CD4-positive, CD25-positive, alpha-beta regulatory T cell (primary cell): Measurements from ENCODE around the gene GNAL. TPM values are rescaled to one million over a fixed set of nuclear protein-coding genes. Genes with fewer than 3 reads are reported as not detected.

Experiments
- ATAC-seq, 2 donors: fragments of 150-1000 bp; cut with Tn5 transposase; one replicate each; pipeline ENCODE4 v1.10.0; 2021; ENCODE audit warnings: low read depth in 2 of 2, moderate number of reproducible peaks in 2 of 2, moderate library complexity in 1 of 2
- DNase-seq, 3 donors: peaks; one replicate each; pipeline versions ENCODE4 v3.0.0 to v3.0.0-alpha.2; 2012 to 2022; ENCODE audit warnings: mixed read lengths in 1 of 3
- H3K27ac ChIP-seq: one replicate; pipeline ENCODE4 v1.7.0; 2013; ENCODE audit warnings: mild to moderate bottlenecking, low read length; ENCODE audit not compliant: insufficient read depth, poor library complexity, severe bottlenecking
- H3K27me3 ChIP-seq: one replicate; pipeline ENCODE4 v1.7.0; 2013; ENCODE audit warnings: low read length; ENCODE audit not compliant: control insufficient read depth, insufficient read depth
- H3K36me3 ChIP-seq: one replicate; pipeline ENCODE4 v1.7.0; 2013; ENCODE audit warnings: mild to moderate bottlenecking, low read length, moderate library complexity; ENCODE audit not compliant: control insufficient read depth, insufficient read depth
- H3K4me1 ChIP-seq: 2 replicates; pipeline ENCODE4 v1.7.0; 2013; ENCODE audit warnings: mild to moderate bottlenecking, low read length; ENCODE audit not compliant: insufficient read depth, control insufficient read depth, poor library complexity, severe bottlenecking
- H3K4me3 ChIP-seq: one replicate; pipeline ENCODE4 v1.7.0; 2013; ENCODE audit warnings: low read depth, mild to moderate bottlenecking, low read length, moderate library complexity
- H3K9me3 ChIP-seq, 2 experiments: 1 replicate in 1 of 2; 2 replicates in 1 of 2; pipeline ENCODE4 v1.7.0; 2013; ENCODE audit warnings: low read length in 2 of 2, mild to moderate bottlenecking in 1 of 2, moderate library complexity in 1 of 2; ENCODE audit not compliant: control insufficient read depth in 2 of 2
- H3K27ac Mint-ChIP-seq, 3 donors: one replicate each; pipeline ENCODE4 v1.8.0; 2020 to 2022; ENCODE audit warnings: mild to moderate bottlenecking in 3 of 3, mixed read lengths in 3 of 3, moderate library complexity in 2 of 3
- H3K27me3 Mint-ChIP-seq: one replicate; pipeline ENCODE4 v1.8.0; 2022; ENCODE audit warnings: mild to moderate bottlenecking, mixed read lengths
- H3K36me3 Mint-ChIP-seq: one replicate; pipeline ENCODE4 v1.8.0; 2020; ENCODE audit warnings: mixed read lengths
- H3K4me1 Mint-ChIP-seq, 4 donors: one replicate each; pipeline ENCODE4 v1.8.0; 2020 to 2022; ENCODE audit warnings: mixed read lengths in 4 of 4, mild to moderate bottlenecking in 1 of 4
- H3K4me3 Mint-ChIP-seq, 4 donors: one replicate each; pipeline ENCODE4 v1.8.0; 2020 to 2022; ENCODE audit warnings: mild to moderate bottlenecking in 4 of 4, mixed read lengths in 4 of 4, moderate library complexity in 3 of 4
- H3K9me3 Mint-ChIP-seq, 7 donors: one replicate each; pipeline ENCODE4 v1.8.0; 2020 to 2022; ENCODE audit warnings: mixed read lengths in 7 of 7, mild to moderate bottlenecking in 3 of 7, moderate library complexity in 2 of 7
- polyA plus RNA-seq, 4 donors: library from polyadenylated mRNA; unstranded; fragments of 300-500 nt; fragmentation: Illumina TruSeq; gene quantifications; one replicate each; pipeline ENCODE4 v1.2.3, GENCODE V29; 2021
- total RNA-seq: library from RNA; stranded (reverse); gene quantifications from one replicate; pipeline ENCODE4 v1.2.3, GENCODE V29; 2022

Gene GNAL
- total and polyA plus RNA-seq, 5 donors from 2014 or later = 0.05 to 0.76 (median 0.09) TPM; not detected in 2

DNA sequence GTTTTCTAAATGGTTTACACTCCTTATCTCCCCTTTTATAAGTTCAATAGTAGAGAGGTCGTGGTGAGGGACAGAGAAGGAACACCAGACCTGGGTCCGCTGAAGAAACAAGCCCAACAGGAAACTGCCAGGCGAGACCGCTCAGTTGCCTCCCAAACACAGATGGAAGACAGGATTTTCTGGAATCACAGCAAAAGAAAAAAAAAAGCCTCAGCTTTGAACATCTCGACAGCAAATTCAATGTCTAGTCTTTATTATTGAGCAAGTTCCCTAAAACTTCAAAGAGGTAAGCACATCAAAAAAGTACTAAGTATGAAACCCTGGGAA lies 33.5 kb upstream of the GNAL start:
- Histone ChIP-seq H3K36me3 (no peaks in the 10 kb centered on the region), H3K4me3 (no peak overlapping the region), H3K4me1 (no peaks in the 10 kb centered on the region), H3K27ac (no peak overlapping the region), H3K9me3 (no peaks in the 10 kb centered on the region), H3K27me3 (peaks cover 4% of the 10 kb centered on the region)
- Mint-ChIP-seq H3K27me3 (peaks cover 14% of the 10 kb centered on the region), H3K4me3 (no peak overlapping the region), H3K9me3 (peaks cover 0 to 3% (median 0%) of the 10 kb centered on the region in 7 donors), H3K4me1 (peaks cover 0 to 6% (median 1%) of the 10 kb centered on the region in 4 donors), H3K27ac (no peak overlapping the region), H3K36me3 (no peaks in the 10 kb centered on the region)
- ATAC-seq = no peak
- DNase-seq = no peak

DNA sequence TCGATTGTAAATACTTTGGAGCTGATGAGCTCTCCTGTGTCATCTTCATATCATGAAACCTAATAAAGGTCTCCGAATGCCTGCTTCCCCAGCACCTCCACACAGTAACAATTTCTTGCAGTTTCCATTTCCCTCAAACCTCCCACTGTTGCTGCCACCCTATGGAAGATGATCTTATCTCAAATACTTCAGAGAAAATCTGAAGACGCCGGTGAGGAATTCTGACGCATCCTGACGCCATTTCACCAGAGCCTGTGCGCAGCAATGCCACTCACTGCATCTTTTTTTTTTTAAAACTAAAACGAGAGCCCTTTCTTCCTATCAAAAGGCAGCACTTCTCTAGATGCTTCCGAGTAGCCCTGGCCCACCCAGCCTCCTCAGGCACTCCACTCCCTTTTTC lies 31.9 kb upstream of the GNAL start:
- Mint-ChIP-seq H3K9me3 (peaks cover 0 to 3% (median 0%) of the 10 kb centered on the region in 7 donors), H3K4me1 (peaks cover 0 to 6% (median 1%) of the 10 kb centered on the region in 4 donors), H3K36me3 (no peaks in the 10 kb centered on the region), H3K4me3 (no peak overlapping the region), H3K27me3 (peaks cover 11% of the 10 kb centered on the region), H3K27ac (no peak overlapping the region)
- no peak for ATAC-seq
- H3K36me3 ChIP-seq = no peaks in the 10 kb centered on the region
- no peak for DNase-seq
- H3K27me3 ChIP-seq = peaks cover 4% of the 10 kb centered on the region
- no peaks in the 10 kb centered on the region for H3K4me1 ChIP-seq
- no peak overlapping the region for H3K4me3 ChIP-seq
- no peaks in the 10 kb centered on the region for H3K9me3 ChIP-seq
- no peak overlapping the region for H3K27ac ChIP-seq

DNA sequence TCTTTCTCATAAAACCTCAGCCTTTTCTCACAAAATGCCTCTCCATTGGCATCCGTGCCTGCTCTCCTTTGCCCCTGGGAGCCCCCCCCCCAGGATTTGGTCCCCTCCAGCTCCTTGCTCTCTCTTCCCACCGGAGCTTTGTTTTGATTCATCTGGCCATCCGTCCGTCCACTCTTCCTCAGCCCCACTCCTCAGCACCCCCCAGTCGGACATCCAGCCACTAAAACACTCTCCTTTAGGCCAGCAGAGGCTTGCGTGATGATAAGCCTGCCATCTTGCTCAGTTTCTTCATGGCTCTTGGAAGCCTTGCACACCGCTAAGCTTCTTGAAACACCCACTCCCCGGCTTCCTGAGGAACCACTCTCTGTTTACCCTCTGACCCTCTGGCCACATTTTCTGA lies 31.5 kb upstream of the GNAL start:
- no peaks in the 10 kb centered on the region for H3K36me3 ChIP-seq
- H3K4me1 Mint-ChIP-seq = peaks cover 0 to 6% (median 1%) of the 10 kb centered on the region in 4 donors
- H3K4me1 ChIP-seq = no peaks in the 10 kb centered on the region
- no peak overlapping the region for H3K4me3 ChIP-seq
- peaks cover 10% of the 10 kb centered on the region for H3K27me3 Mint-ChIP-seq
- H3K27me3 ChIP-seq = peaks cover 4% of the 10 kb centered on the region
- H3K36me3 Mint-ChIP-seq = no peaks in the 10 kb centered on the region
- no peak overlapping the region for H3K27ac ChIP-seq
- H3K9me3 Mint-ChIP-seq = peaks cover 0 to 3% (median 0%) of the 10 kb centered on the region in 7 donors
- DNase-seq = no peak
- no peak for ATAC-seq
- no peak overlapping the region for H3K4me3 Mint-ChIP-seq
- H3K27ac Mint-ChIP-seq = peak overlapping the region in 1 of 3 donors; percentile 86
- no peaks in the 10 kb centered on the region for H3K9me3 ChIP-seq

DNA sequence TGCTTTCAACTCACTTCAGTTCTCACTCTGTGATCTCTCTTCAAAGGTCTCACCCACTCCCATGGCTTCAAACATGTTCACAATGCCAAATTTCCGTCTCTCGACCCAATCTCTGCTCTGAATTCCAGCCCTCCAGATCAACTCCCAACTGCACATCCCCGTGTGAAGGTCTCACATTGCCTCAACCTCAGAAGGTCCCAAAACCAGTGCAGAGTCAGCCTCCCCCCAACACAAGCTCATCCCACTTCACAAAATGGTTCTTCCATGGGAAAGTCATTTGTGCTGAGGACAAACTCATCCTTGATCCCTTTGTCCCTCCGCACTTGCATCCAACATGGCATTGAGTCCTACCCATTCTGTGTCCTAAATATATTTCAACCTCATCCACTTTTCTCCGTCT lies 31.0 kb upstream of the GNAL start:
- Mint-ChIP-seq H3K9me3 (peaks cover 0 to 3% (median 0%) of the 10 kb centered on the region in 7 donors), H3K4me1 (peaks cover 0 to 6% (median 1%) of the 10 kb centered on the region in 4 donors), H3K27me3 (peaks cover 10% of the 10 kb centered on the region), H3K27ac (peak overlapping the region in 1 of 3 donors; percentile 86), H3K36me3 (no peaks in the 10 kb centered on the region), H3K4me3 (no peak overlapping the region)
- ATAC-seq (no peak), DNase-seq (no peak)
- H3K4me1 ChIP-seq = no peaks in the 10 kb centered on the region
- H3K4me3 ChIP-seq = no peak overlapping the region
- H3K27me3 ChIP-seq = peaks cover 4% of the 10 kb centered on the region
- H3K36me3 ChIP-seq = no peaks in the 10 kb centered on the region
- no peaks in the 10 kb centered on the region for H3K9me3 ChIP-seq
- no peak overlapping the region for H3K27ac ChIP-seq

DNA sequence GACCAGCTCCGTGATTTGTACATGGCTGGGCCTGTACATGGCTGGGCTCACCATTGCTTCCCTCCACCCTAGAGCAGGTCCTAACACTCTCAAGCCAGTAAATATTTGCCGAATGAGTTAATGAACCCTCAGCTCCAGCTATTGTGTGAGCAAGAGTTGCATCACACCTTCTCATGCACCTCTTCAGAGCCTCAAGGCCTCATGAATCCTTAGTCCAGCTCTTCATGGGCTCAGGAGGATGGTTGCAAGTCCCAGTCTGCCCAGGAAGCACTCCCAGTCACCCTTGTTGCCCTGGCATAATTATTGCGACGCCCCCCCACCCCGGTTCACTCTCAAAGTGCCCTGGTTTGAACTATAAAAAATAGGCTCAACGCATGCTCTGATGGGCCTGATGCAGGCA lies 30.1 kb upstream of the GNAL start:
- H3K27ac Mint-ChIP-seq = no peak overlapping the region
- H3K9me3 ChIP-seq = no peaks in the 10 kb centered on the region
- no peaks in the 10 kb centered on the region for H3K36me3 Mint-ChIP-seq
- no peak overlapping the region for H3K4me3 ChIP-seq
- H3K9me3 Mint-ChIP-seq = peaks cover 0 to 3% (median 0%) of the 10 kb centered on the region in 7 donors
- no peak for ATAC-seq
- peaks cover 4% of the 10 kb centered on the region for H3K27me3 ChIP-seq
- H3K27me3 Mint-ChIP-seq = peaks cover 10% of the 10 kb centered on the region
- H3K4me1 Mint-ChIP-seq = peaks cover 0 to 6% (median 1%) of the 10 kb centered on the region in 4 donors
- H3K27ac ChIP-seq = no peak overlapping the region
- H3K4me3 Mint-ChIP-seq = no peak overlapping the region
- no peaks in the 10 kb centered on the region for H3K36me3 ChIP-seq
- no peaks in the 10 kb centered on the region for H3K4me1 ChIP-seq
- no peak for DNase-seq

DNA sequence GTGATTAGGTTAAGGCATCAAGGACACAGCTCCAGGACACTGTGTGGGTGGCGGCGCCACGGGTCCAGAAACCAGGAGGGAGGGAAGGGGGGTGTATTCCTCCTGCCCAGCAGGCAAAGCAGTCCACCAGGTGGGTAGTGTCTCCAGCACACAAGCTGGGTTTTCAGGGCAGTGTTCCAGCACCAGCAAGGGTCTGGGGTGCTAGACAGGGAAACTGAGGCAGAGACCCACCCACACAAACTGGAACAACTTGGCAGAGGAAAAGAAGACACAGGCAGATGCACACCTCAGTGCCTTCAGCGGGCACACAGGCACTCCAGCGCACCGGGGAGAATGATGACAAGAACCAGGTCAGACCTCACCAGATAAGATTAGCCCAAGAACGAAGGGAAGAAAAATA lies 28.4 kb upstream of the GNAL start:
- H3K27ac ChIP-seq = no peak overlapping the region
- Mint-ChIP-seq H3K27me3 (peaks cover 5% of the 10 kb centered on the region), H3K36me3 (no peaks in the 10 kb centered on the region), H3K9me3 (peaks cover 0 to 3% (median 0%) of the 10 kb centered on the region in 7 donors), H3K27ac (no peak overlapping the region), H3K4me1 (peaks cover 0 to under 1% (median 0%) of the 10 kb centered on the region in 4 donors), H3K4me3 (no peak overlapping the region)
- H3K9me3 ChIP-seq = no peaks in the 10 kb centered on the region
- H3K4me1 ChIP-seq = no peaks in the 10 kb centered on the region
- ATAC-seq (no peak), DNase-seq (no peak)
- H3K27me3 ChIP-seq = peaks cover 4% of the 10 kb centered on the region
- H3K4me3 ChIP-seq = no peak overlapping the region
- H3K36me3 ChIP-seq = no peaks in the 10 kb centered on the region

DNA sequence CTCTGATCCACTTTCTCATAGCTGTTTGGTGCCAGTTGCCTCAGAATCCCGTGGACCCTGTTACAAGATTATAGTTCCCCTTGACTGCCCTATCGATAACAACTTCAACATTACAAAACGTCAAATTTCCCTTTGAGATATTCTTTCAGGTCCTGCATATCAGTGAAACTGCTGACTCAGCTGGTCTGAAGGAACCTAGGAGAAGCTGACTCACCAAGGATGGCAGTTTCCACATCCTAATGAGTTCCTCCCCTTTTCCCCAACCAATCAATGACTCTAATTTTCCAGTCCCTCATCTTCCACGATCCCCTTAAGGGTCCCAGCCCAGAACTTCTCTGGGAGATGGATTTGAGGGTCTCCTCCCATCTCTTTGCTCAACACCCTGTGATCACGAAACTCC lies 27.6 kb upstream of the GNAL start:
- H3K27ac Mint-ChIP-seq = no peak overlapping the region
- Histone ChIP-seq H3K4me1 (no peaks in the 10 kb centered on the region), H3K9me3 (no peaks in the 10 kb centered on the region), H3K36me3 (no peaks in the 10 kb centered on the region), H3K27ac (no peak overlapping the region), H3K27me3 (peaks cover under 1% of the 10 kb centered on the region), H3K4me3 (no peak overlapping the region)
- ATAC-seq (no peak), DNase-seq (no peak)
- H3K27me3 Mint-ChIP-seq = peaks cover 5% of the 10 kb centered on the region
- H3K9me3 Mint-ChIP-seq = peaks cover 0 to 3% (median 0%) of the 10 kb centered on the region in 7 donors
- no peak overlapping the region for H3K4me3 Mint-ChIP-seq
- H3K4me1 Mint-ChIP-seq = no peaks in the 10 kb centered on the region
- no peaks in the 10 kb centered on the region for H3K36me3 Mint-ChIP-seq

DNA sequence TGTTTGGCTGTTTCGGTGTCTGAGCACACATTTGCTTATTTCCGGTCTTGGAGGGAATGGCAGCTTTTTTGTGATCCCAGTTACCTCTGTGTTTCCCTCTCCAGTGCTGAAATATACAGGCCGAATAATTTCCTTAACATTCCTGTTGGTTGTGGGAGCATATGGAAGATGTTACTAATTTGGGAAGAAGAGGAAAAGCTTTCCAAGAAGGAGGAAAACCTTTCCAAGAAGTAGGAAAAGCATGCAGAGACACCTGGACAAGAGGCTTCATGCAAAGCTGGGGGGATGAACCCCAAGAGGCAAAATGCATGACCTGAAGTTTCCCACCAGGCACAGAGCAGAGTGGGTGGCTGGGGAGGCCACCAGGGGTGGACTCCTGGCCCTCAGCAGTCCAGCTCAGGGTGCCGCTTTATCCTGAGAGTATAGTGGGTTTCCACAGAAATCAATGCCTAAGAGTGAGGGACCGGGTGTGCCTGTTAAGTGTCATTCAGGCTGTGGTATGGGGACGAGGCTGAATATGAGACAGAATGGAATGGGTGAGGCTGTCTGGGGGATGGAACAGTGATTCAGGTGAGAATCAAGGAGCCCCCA lies 25.5 kb upstream of the GNAL start:
- ATAC-seq (no peak), DNase-seq (no peak)
- Histone ChIP-seq H3K27me3 (no peaks in the 10 kb centered on the region), H3K4me3 (no peak overlapping the region), H3K4me1 (no peaks in the 10 kb centered on the region), H3K27ac (no peak overlapping the region), H3K9me3 (no peaks in the 10 kb centered on the region), H3K36me3 (no peaks in the 10 kb centered on the region)
- no peak overlapping the region for H3K27ac Mint-ChIP-seq
- H3K27me3 Mint-ChIP-seq = no peaks in the 10 kb centered on the region
- H3K36me3 Mint-ChIP-seq = no peaks in the 10 kb centered on the region
- peaks cover 0 to 2% (median 0%) of the 10 kb centered on the region in 7 donors for H3K9me3 Mint-ChIP-seq
- H3K4me1 Mint-ChIP-seq = no peaks in the 10 kb centered on the region
- H3K4me3 Mint-ChIP-seq = no peak overlapping the region
